Measurements from ENCODE around the gene ADCY7.

DNA sequence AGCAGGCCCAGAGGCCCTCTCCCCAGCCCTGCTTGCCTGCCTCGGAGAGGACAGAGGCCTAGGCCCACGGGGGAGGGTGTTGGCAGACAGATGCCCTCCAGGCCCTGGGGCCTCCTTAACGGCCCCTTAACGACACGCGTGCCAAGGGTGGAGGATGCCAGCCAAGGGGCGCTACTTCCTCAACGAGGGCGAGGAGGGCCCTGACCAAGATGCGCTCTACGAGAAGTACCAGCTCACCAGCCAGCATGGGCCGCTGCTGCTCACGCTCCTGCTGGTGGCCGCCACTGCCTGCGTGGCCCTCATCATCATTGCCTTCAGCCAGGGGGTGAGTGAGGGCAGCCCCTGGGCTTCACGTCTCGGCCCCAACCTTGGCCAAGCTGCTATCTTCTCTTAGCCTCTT lies 21.7 kb downstream of the ADCY7 start:
- TF ChIP-seq CTCF (IDR thresholded peaks at IDR 0.05) (no peak), POLR2A (IDR thresholded peaks at IDR 0.05) (no peak)
